Epithelial cell of proximal tubule (primary cell): ENCODE measurements around the gene LITAFD. TPM values are rescaled to one million over a fixed set of nuclear protein-coding genes. Genes with fewer than 3 reads are reported as not detected.

Source experiments
- DNase-seq: peaks from one replicate; pipeline ENCODE4 v3.0.0-alpha.2; 2011; ENCODE audit warnings: low read depth
- H3K4me3 ChIP-seq: 2 replicates; pipeline ENCODE4 v1.5.1; 2011; ENCODE audit warnings: low read depth, mild to moderate bottlenecking, low read length
- total RNA-seq: library from RNA; depleted of rRNA; stranded (reverse); fragments of >200 nt; gene quantifications from 2 replicates; pipeline ENCODE4 v1.2.3, GENCODE V29; 2015
- TF ChIP-seq, protein P1 (sequence below): conservative IDR thresholded peaks from 2 replicates; pipeline ENCODE4 v1.5.1; 2012; ENCODE audit warnings: low read depth, mild to moderate bottlenecking, low read length

LITAFD gene
- total RNA-seq, 1 donor from 2014 or later, result not detected

DNA sequence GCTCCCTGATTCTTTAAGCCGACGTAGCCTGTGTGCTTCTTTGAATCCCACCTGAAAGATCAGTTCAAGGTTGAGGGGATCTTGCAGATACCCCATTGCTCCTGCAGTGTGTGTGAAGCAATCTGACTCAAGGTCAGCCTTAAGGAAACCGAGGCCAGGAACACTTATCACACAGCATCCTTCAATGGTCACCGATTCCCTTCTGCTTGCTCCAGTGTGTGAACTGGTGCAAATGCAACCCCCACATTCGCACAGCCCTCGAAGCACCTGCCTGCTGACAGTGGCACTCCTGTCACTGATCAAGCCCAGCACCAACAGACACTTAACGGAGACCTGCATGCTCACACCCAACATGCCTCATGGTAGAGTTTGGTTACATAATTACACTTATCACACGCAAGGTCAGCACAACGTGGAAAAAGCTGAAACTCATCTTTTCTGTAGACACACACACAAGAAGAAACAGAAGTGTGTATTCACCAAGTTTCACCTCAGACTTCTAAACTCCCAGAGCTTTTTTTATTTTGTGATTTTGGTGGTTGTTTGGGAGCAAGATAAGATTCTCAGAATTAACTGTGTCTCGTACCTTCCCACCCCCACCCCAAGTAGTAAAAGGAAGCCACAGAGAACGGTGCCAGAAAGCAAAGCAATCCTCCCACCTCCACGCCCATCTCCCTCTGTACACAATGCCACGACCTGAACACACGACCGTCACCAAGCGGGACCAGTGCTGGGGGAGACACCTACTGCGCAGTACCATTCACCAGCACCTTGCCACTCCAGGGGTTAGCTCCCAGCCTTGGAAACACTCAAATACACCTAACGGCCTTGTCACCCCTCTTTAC, 37.2 kb downstream of the LITAFD start:
- no peak overlapping the region for H3K4me3 ChIP-seq
- TF ChIP-seq, protein P1, sequence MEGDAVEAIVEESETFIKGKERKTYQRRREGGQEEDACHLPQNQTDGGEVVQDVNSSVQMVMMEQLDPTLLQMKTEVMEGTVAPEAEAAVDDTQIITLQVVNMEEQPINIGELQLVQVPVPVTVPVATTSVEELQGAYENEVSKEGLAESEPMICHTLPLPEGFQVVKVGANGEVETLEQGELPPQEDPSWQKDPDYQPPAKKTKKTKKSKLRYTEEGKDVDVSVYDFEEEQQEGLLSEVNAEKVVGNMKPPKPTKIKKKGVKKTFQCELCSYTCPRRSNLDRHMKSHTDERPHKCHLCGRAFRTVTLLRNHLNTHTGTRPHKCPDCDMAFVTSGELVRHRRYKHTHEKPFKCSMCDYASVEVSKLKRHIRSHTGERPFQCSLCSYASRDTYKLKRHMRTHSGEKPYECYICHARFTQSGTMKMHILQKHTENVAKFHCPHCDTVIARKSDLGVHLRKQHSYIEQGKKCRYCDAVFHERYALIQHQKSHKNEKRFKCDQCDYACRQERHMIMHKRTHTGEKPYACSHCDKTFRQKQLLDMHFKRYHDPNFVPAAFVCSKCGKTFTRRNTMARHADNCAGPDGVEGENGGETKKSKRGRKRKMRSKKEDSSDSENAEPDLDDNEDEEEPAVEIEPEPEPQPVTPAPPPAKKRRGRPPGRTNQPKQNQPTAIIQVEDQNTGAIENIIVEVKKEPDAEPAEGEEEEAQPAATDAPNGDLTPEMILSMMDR, result no peak
- DNase-seq, result no peak

DNA sequence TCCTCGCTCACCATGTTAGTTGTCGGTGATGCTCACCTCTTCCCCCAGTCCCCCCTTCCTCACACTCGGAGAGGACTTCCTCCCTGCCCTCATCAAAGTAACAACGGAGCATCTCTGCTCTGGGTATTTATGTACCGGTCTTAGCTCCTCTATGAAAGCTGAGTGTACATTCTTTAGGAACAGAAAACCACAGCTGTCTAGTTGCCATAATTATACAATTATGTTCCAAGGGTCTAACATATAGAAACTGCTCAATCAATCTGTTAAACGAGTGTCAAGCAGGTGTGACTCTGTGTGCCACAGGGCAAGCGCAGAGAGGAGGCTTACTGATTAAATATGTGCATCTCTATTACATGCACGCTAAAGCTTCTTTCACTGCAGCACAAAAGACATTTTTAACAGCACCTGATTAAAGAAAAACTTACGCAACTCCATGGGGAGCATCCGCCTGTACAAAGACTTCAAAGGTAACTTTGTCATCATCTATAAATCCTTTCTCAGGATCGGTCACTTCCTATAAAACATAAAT, 37.8 kb downstream of the LITAFD start:
- TF ChIP-seq, protein P1, result no peak
- DNase-seq, result no peak
- H3K4me3 ChIP-seq, result no peak overlapping the region

DNA sequence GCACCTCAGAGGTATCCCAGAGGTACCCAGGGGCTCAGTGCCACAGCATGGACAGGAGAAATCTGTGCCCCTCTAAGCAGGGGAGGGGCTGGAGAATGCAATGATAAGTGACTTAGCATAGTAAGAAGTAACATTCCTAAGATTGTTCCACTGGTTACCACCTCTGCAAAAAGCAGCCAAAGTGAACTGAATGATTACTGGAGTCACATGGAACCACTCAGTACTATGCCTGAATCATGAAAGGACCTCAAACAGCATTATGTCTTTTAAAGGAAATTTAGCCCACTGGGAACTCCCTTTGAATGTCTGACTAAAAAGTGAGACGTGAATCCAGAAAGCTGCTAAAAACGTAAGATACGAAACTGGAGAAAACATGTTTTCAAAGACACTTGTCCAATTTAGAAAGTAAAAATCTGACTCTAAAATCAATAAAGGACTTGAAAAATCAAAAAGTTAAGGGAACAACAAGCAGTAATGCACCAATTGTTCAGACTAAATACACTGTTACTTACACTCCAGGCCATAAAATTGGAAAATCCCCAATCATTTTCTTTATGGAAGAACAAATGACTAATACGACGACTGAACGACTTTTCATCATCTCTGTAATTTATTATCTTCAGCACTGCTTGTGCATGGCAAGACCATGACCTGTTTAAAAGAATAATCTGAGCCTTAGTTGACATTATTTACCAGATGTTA, 38.6 kb downstream of the LITAFD start:
- TF ChIP-seq, protein P1, result no peak
- DNase-seq, result no peak
- H3K4me3 ChIP-seq, result no peak overlapping the region

DNA sequence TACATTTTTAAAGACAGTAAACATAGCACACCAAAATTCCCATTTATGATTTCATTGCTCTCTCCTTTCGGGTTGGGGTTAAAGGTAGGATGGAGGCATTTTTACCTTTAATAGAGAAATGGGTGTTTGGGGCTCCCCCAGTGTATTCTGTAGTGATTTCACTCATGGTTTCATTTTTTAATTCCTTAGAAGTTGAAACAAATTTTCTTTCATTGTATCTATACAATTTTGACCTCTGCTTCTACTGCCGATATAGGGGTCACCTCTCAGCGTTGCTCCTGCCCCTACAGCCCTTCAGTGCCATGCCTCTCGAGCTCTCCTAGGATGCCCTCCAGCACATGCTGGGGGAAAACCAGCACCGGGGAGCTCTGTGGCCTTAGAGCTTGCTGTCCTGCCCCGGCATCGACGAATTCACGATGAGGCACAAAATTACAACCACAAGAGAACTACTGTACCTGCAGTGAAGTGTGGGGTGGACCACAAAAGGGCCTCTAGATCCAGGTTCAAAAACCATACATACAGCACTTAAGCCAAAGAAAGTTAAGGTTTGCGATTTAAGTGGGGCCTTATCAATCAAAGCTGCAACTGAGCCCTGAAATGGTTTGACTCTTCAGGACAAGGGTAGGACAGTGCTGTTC, 39.3 kb downstream of the LITAFD start:
- DNase-seq, result no peak
- H3K4me3 ChIP-seq, result no peak overlapping the region
- TF ChIP-seq, protein P1, result no peak

DNA sequence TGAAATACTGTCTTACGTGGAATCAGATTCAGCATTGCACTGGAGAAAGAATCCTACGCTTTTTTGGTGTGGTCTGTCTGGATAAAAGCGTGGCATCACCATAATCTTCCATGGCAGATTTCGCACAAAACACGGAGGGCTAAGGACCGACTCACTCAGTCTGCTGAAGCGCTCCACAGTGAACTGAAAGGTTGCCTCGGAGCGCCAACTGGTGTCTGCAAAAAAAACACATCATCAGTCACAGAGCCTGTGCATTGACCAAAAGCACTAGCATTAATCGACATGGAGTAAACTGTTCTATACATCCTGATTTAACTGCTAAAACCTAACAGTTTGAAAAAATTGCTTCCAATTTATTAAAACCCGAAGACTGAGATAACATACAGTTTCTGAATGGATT, 41.0 kb downstream of the LITAFD start:
- no peak overlapping the region for H3K4me3 ChIP-seq
- TF ChIP-seq, protein P1, result no peak
- DNase-seq, result no peak

DNA sequence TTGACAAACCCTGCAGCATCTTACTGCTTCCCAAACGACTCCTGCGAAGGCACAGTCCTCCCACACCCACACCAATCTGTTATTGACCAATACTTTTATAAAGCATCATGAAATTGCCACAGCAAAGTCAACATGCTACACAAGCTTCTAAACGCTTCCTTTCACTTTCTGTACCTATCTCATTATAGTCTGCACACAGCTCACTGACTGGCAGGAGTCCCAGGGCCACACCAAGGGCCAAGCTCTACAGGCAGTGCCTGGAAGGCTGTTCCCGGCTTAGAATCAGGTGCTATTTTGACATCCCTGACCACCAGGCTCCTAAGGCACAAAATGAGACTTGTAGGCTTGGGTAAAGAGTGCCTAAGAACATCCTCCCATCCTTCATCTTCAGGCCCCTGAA, 42.1 kb downstream of the LITAFD start:
- TF ChIP-seq, protein P1, result no peak
- DNase-seq, result no peak

More for the DNA sequence above, 42.1 kb downstream of the LITAFD start:
- H3K4me3 ChIP-seq, result no peak overlapping the region
